Gastrocnemius medialis (tissue), 4 donors: ENCODE data around the gene PRDM15. TPM values are rescaled to one million over a fixed set of nuclear protein-coding genes. Genes with fewer than 3 reads are reported as not detected.

ENCODE experiments used
- ATAC-seq, 2 donors: fragments of 150-250 bp; one replicate each; pipeline ENCODE4 v1.9.1; 2016
- DNase-seq, 2 donors: peaks; one replicate each; pipeline ENCODE4 v3.0.0-alpha.2; 2019
- H3K27ac ChIP-seq, 4 donors: fragments of 200-600 bp; sonication (generic); 1 replicate in 1 of 4; 2 replicates in 3 of 4; pipeline ENCODE4 v1.5.1; 2016 to 2018; ENCODE audit warnings: mild to moderate bottlenecking in 2 of 4, moderate library complexity in 1 of 4
- H3K27me3 ChIP-seq, 3 donors: fragments of 200-600 bp; sonication (generic) in 2 of 3; 1 replicate in 1 of 3; 2 replicates in 2 of 3; pipeline versions ENCODE4 v1.5.1 to v1.6.0; 2016 to 2019; ENCODE audit warnings: mild to moderate bottlenecking in 1 of 3, moderate library complexity in 1 of 3
- H3K36me3 ChIP-seq, 2 donors: fragments of 200-600 bp; sonication (generic) in 1 of 2; one replicate each; pipeline ENCODE4 v1.5.1; 2017 to 2018
- H3K4me1 ChIP-seq, 2 donors: fragments of 200-600 bp; sonication (generic) in 1 of 2; one replicate each; pipeline ENCODE4 v1.5.1; 2016 to 2017; ENCODE audit warnings: mild to moderate bottlenecking in 2 of 2
- H3K4me3 ChIP-seq, 4 donors: fragments of 200-600 bp; sonication (generic) in 3 of 4; 1 replicate in 1 of 4; 2 replicates in 3 of 4; pipeline ENCODE4 v1.5.1; 2016 to 2019; ENCODE audit warnings: mild to moderate bottlenecking in 2 of 4
- H3K9me3 ChIP-seq, 3 donors: fragments of 200-600 bp; sonication (generic) in 2 of 3; 1 replicate in 1 of 3; 2 replicates in 2 of 3; pipeline ENCODE4 v1.5.1; 2016 to 2019
- CTCF ChIP-seq, 5 experiments: fragments of 450-650 bp in 3 of 5; fragments of 200-600 bp in 2 of 5; sonication (generic) in 2 of 5; IDR thresholded peaks in 4 of 5; conservative IDR thresholded peaks in 1 of 5; 1 replicate in 4 of 5; 2 replicates in 1 of 5; pipeline ENCODE4 v1.5.1; 2016 to 2019; ENCODE audit warnings: antibody characterized with exemption in 5 of 5, mild to moderate bottlenecking in 3 of 5, moderate library complexity in 3 of 5
- POLR2A ChIP-seq, 2 donors: fragments of 450-650 bp; IDR thresholded peaks; one replicate each; pipeline ENCODE4 v1.6.1; 2017; ENCODE audit warnings: antibody characterized with exemption in 2 of 2, mild to moderate bottlenecking in 2 of 2, moderate library complexity in 2 of 2
- in situ Hi-C, 4 donors: fragments of 200-750 bp; cut with MboI; loops; one replicate each; pipeline versions ENCODE4 v1.15.0 to v1.8.0; 2017; ENCODE audit warnings: low sequenced_read_pairs in 4 of 4
- intact Hi-C: fragments of 100-400 bp; cut with DNase I; formaldehyde crosslinking; loops from one replicate; pipeline ENCODE4 v1.15.1; 2023; ENCODE audit warnings: low total_unique reads
- total RNA-seq, 4 donors: library from RNA; depleted of rRNA; stranded (reverse); fragments of >200 nt; gene quantifications; one replicate each; pipeline versions ENCODE4 v1.1.0 to v1.2.3, GENCODE V29; 2016

PRDM15 gene
- total RNA-seq, 4 donors from 2014 or later = 4.4 to 13.6 (median 5.4) TPM

DNA sequence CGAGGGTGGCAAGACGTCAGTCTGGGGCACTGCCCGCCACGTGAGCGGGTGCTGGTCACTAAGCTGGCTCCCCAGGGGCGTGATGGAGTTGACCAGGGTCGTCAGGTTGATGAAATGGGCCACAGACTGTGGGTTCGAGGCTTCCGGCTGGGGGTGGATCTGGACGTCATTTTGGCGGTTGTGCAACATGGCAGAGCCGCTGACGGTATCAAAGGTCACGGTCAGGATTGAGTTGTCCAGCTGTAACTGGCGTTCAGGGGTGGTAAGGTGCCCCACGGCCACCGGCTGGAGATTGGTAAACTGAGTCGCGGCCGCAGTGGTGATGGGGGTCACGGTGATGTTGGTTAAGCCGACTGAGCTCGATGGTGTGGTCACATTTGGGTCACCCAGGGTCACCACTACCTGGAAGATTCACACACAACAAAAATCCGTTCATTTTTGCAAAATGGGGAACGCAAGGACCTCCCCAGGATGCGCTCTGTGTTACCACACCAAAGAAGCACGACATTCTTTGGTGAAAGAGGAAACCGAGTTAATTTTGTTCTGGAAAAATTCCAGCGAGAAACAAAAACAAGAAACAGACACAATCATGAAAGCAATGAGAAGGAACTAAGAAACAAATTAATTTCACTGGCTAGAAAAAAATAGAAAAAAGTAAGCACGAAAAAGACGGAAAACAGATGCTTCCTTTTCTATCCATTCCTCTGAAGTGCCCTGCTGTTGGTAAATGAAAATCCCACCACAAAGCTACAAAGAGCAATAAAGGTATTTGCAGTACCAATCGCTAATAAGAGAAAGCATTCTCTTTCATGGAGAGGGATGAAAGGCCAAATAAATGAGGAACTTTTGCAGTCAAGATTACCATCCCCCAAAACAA lies 77.6 kb downstream of the PRDM15 start:
- Histone ChIP-seq H3K9me3 (no peaks in the 10 kb centered on the region), H3K4me1 (peaks cover 7 to 10% of the 10 kb centered on the region in 2 donors), H3K27ac (no peak overlapping the region), H3K27me3 (no peaks in the 10 kb centered on the region), H3K36me3 (peaks cover 0 to 26% of the 10 kb centered on the region in 2 donors), H3K4me3 (no peak overlapping the region)
- intact Hi-C loops = no loop called here
- DNase-seq = no peak
- no peak for ATAC-seq
- in situ Hi-C loops = loop anchor here in 1 of 4 donors (25.0 kb wide), 1 partner anchor 311 kb away; no protein-coding TSS in a partner anchor
- TF ChIP-seq POLR2A (IDR thresholded peaks at IDR 0.05) = no peak
- no peak for TF ChIP-seq CTCF (IDR thresholded peaks at IDR 0.05 in 4 of 5, conservative IDR thresholded peaks at IDR 0.05 in 1 of 5)

DNA sequence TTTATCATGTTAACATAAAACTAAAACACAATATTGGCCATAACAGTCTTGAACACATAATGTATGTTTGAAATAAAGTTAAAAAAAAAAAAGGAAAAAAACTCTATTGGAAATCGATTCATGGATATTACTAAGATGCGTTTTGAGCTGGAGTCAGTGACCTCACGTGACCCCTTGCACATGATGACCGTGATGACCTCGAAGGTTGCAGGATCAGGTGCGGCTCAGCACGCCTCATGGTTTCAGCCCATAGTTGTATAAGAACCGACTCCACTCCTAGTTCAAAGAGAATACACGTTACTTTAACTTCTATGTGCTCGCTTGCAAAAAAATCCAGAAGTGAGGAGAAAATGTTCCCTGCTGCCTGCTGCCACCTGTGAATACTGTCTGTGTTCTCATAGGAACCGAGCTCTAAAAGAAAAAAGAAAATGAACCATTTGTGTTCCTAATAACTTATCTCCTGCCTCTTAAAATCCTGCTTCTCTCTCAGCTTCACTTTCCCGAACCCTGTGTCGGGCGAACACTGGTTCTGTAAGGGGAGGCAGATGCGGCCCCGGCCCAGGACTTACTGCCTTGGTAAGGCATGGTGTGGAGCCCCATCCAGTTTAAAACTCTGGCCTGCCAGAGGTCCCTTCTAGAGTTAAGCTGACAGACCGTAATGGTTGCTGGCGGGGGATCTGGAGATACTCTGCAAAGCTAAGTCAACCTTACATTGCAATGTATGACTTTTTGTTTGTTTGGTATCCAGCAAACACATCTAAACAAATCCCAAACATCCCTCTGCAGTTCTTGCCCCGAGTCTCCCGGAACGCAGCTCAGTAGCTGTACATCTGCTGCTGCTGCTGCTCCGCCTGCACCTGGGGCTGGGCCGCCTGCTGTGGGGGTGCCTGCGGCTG lies 78.5 kb downstream of the PRDM15 start:
- TF ChIP-seq POLR2A (IDR thresholded peaks at IDR 0.05) = no peak
- TF ChIP-seq CTCF (IDR thresholded peaks at IDR 0.05 in 4 of 5, conservative IDR thresholded peaks at IDR 0.05 in 1 of 5) = no peak
- in situ Hi-C loops = loop anchor here in 1 of 4 donors (25.0 kb wide), 1 partner anchor 312 kb away; no protein-coding TSS in a partner anchor
- no peak for DNase-seq
- Histone ChIP-seq H3K27me3 (no peaks in the 10 kb centered on the region), H3K9me3 (no peaks in the 10 kb centered on the region), H3K36me3 (peaks cover 0 to 26% of the 10 kb centered on the region in 2 donors), H3K27ac (no peak overlapping the region), H3K4me3 (no peak overlapping the region), H3K4me1 (peaks cover 7 to 10% of the 10 kb centered on the region in 2 donors)
- no peak for ATAC-seq
- intact Hi-C loops = no loop called here

GRCh38 chr21:41799763-41800162 lies 79.4 kb downstream of the PRDM15 start:
- Histone ChIP-seq H3K27ac (no peak overlapping the region), H3K36me3 (peaks cover 0 to 26% of the 10 kb centered on the region in 2 donors), H3K27me3 (no peaks in the 10 kb centered on the region), H3K9me3 (no peaks in the 10 kb centered on the region), H3K4me3 (no peak overlapping the region), H3K4me1 (peaks cover 7 to 10% of the 10 kb centered on the region in 2 donors)
- TF ChIP-seq POLR2A (IDR thresholded peaks at IDR 0.05) (no peak), CTCF (IDR thresholded peaks at IDR 0.05 in 4 of 5, conservative IDR thresholded peaks at IDR 0.05 in 1 of 5) (no peak)
- no peak for ATAC-seq
- DNase-seq = no peak
- intact Hi-C loops (no loop called here), in situ Hi-C loops (loop anchor here in 1 of 4 donors (25.0 kb wide), 1 partner anchor 313 kb away; no protein-coding TSS in a partner anchor)

DNA sequence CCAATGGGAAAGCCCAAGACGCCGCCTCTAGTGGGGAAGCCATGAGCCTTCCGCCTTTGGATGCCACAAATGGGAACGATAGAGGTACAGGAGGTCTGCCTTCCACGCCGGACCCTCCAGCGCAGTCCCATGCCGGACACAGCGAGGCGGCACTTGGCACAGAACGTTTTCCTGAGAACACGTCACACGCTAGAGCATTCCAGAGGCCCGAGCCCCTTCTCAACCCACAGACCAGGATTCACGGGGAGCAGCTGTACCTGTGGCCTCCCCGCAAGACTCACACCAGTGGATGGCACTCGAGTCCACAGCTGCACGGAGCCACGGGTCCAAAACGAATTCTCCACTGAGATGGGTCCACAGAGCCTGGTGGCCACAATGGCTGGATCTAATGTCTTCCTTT lies 80.8 kb downstream of the PRDM15 start:
- no peaks in the 10 kb centered on the region for H3K27me3 ChIP-seq

More for the DNA sequence above, 80.8 kb downstream of the PRDM15 start:
- H3K36me3 ChIP-seq = peaks cover 0 to 26% of the 10 kb centered on the region in 2 donors
- no peak overlapping the region for H3K4me3 ChIP-seq
- ATAC-seq (no peak), DNase-seq (no peak)
- intact Hi-C loops (no loop called here), in situ Hi-C loops (no loop called here)
- TF ChIP-seq CTCF (IDR thresholded peaks at IDR 0.05 in 4 of 5, conservative IDR thresholded peaks at IDR 0.05 in 1 of 5) (no peak), POLR2A (IDR thresholded peaks at IDR 0.05) (no peak)
- H3K27ac ChIP-seq = no peak overlapping the region
- H3K9me3 ChIP-seq = no peaks in the 10 kb centered on the region
- H3K4me1 ChIP-seq = peaks cover 6 to 10% of the 10 kb centered on the region in 2 donors
